Measurements from ENCODE around the gene LMOD3.

The LMOD3 gene

DNA sequence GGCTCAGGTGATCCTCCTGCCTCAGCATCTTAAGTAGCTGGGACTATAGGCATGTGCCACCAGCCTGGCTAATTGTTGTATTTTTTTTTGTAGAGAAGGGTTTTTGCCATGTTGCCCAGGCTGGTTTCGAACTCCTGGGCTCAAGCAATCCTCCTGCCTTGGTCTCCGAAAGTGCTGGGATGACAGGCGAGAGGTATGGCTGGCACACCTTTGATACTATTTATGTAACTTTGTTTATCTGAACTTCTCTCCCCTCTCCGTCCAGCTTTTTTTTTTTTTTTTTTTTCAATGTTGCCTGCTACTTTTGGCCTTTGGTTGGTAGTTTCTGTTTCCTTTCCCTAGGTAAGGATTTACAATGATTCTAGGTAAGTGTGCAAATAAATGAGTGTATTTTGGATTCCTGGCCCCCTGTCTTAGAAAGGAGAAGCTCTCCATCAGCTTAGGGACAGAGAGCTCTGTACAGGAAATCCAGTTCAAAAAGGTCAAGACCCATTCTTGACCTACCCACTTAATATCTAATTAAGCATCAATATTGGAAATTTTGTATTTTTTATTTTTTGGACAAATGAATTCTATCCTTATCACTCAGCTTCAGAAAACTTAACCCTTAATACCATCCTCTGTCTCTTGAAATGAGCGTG, 30.9 kb downstream of the LMOD3 start:
- DNase-seq (ENCODE audit: low read depth) = no peak

DNA sequence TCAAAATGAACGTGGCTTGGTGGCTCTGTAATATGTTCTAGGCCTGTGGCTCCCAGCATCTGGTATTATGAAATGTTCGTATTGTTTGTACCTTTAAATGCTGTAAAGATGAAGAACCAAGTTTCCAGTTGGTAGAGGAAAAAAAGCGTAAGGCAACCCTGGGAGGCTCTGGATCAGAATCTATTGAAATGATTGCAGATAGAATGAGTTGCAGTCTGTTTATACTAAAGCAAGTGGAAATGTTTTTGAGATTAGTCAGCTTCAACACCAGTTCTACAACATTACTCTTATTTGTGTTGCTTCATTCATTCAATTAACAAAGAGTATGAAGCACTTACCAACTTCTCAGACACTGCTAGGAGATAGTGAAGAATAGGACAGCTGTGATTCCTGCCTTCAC, 32.4 kb downstream of the LMOD3 start:
- no peak for DNase-seq (ENCODE audit: low read depth)

DNA sequence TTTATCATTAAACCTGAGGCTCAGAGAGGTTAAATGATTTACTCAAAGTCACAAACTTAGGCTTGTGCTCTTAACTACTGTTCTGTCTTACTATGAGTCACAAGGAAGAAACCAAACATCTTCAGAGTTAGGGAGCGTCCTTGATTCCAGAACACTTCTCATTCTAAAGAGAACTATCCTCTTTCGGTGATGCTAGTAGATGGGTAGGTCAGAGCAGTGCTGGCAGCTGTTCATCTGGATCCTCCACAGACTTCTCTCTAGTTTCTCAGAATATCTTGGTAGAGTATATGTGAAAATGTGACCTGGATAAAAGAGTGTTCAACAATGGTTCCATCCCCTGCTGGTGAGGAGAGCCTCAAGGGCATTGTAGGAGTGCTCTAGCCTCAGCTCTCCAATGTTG, 34.3 kb downstream of the LMOD3 start:
- no peak for DNase-seq (ENCODE audit: low read depth)

GRCh38 chr3:69087030-69087791, 35.2 kb downstream of the LMOD3 start:
- no peak for DNase-seq (ENCODE audit: low read depth)

DNA sequence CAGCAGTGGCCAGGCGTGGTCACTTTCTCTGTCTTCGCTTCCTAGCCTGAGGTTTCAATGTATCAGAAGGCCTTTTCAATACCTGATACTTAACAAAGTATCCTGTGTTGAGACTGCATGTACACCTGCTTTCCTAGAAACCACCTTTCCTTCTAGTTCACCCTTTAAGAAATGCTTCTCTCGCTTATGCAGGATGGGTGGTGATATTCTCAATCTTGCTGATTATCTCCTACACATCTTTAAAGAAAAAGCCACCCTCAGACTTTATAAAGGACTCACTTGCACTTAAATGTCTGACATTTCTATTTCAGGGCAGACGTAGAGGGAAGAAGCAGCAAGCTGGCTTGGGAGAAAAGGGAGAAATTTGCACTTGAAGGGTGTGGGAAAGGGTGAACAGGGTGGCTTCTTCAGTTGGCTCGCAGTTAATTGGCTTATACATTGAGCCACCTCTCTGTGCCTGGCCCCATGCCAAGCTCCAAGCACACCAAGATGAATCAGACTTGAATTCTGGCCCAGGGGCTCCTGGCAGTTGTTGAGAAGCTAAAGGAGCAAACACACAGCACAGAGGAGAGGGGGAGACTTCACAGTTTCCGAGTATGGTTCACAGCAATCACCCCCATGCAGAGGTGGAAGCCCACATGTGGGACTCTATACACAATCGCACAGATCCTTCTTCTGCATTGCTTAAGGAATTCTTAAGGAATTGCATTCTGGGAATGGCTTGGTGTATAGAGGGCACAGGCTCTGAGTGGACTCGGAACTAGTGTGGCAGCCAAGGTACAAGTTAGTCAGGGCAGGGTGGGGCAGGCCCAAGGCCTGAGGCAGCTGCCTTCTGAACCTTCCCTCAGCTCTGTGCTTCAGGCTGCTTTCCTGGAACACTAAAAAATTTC, 36.3 kb downstream of the LMOD3 start:
- peak; percentile 82 for DNase-seq (ENCODE audit: low read depth)

- DNase-seq (ENCODE audit: low read depth) = no peak
Observed at GRCh38 chr3:69085168-69085832, 37.1 kb downstream of the LMOD3 start.

DNA sequence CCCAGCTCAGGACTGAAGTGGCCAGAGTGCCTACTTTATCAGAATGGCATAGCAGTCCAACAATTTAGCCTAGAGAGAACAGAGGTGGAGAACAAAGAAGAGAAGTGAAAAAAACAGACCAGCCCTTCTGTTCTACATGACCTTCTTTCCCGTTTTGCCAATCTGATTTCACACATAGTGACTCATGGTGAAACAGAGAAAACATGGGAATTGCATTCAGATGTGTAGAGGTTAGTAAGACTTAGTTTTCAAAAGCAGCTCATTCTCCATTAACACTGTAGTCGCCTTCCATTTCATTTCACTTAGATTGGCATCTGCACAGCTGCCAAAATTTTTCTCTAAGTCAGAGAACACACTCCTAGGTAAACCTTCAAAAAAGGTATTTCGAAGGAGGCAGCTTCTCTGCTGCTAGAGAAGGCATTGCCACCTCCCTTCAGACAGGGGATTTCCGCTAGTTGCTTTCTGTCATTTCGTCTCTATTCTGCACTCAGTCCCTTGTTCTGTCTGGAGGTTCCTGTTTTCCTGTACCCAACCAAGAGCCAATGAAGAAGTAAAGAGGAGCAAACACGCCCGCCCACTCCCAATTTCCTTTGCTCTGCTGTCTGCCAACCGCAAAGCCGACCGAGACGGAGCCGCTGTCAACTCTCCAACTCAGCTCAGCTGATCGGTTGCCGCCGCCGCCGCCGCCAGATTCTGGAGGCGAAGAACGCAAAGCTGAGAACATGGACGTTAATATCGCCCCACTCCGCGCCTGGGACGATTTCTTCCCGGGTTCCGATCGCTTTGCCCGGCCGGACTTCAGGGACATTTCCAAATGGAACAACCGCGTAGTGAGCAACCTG, 37.8 kb downstream of the LMOD3 start, which contains the start of gene ARL6IP5:
Gene ARL6IP5 (plus strand): TSS at position 612 of the 842 bp plus-strand sequence. CDS start 111 bp downstream, at position 723.
- peak; percentile 73 for DNase-seq (ENCODE audit: low read depth)

DNA sequence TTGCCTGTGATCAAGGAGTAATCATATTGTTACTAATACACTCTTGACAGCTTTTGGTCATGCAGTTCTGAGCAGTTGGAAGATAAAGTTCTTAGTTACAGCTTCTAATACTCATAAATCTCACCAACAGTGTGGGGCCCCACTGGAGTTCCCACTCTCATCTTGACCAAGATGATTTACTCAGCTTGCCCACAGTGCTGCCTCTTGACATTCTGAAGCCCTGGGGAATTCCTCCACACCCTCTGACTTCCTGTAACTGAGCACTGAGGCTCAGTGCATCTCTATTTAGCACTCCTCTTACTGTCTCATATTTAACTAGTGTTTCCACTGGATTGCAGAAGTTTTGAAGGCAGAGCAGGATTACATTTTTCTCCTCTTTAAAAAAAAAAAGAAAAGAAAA, 39.6 kb downstream of the LMOD3 start:
- no peak for DNase-seq (ENCODE audit: low read depth)

GRCh38 chr3:69082361-69082760, 40.0 kb downstream of the LMOD3 start:
- no peak for DNase-seq (ENCODE audit: low read depth)

DNA sequence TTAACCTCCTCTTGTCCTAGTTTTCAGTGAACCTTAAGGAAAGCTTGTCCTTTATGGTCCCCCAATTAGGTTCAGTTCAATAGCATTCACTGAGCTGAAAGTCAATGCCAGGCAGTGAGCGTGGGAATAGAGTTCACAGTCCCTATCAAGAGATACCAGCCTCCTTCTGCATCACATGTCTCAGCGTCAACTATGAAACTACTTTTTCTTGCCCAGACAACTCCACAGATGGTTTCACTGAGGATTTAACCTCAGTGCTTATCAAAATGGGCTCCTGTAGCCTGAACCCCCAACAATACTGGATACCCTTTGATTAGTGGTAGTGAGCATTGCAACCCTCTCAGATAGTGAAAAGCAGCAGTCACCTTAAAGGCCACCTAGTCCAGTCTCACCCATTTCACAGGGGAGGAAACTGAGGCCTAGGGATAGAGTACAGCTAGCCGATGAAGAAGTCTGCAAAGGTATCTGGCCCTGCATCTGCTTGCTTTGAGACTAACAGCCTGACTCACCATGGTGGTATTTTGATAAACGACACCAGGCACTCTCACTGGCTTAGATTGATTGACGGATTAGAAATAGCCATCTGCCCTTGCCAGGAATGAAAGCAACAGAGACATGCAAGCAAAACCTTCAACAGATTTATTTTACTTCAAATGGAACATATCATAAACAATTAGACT, 40.7 kb downstream of the LMOD3 start:
- no peak for DNase-seq (ENCODE audit: low read depth)

DNA sequence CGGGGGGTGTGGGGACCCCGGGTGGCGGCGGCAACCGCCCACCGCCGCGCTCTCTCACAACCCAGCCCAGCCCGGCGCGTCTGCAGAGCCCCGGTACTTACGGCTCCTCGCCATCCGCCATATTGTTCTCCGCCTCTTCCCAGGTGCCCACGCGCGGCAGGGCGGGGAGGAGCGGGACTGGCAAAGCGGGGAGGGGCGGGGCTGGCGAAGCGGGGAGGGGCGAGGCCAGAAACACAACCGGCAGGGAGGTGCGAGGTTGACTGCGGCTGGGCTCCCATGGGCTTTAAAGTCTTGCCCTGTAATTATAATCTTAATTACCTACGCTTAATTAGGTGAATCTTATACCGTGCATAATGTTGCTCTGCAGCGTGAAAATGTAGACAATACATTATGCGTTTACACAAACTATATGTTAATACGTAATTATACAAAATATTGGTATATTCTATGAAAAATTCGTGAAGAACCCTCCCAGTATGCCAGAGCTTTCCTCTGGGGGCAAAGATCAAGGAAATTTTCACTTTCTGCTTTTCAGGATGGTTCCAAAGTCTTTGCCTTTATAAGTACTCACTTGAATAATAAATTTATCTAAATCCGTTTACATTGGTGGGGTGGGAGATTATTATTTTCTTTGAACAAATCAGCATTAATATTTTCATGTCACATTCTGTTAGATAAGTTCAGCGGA, 42.0 kb downstream of the LMOD3 start, which contains the start of gene UBA3:
Gene UBA3 (minus strand): TSS at position 133 of the 688 bp plus-strand sequence. CDS start 12 bp downstream, at position 121.
- no peak for DNase-seq (ENCODE audit: low read depth)

- no peak for DNase-seq (ENCODE audit: low read depth)
Observed at GRCh38 chr3:69079269-69080159, 42.9 kb downstream of the LMOD3 start.

GRCh38 chr3:69072928-69073327, 49.5 kb downstream of the LMOD3 start:
- DNase-seq (ENCODE audit: low read depth) = no peak

- DNase-seq (ENCODE audit: low read depth) = no peak
Observed at GRCh38 chr3:69066121-69066520, 56.3 kb downstream of the LMOD3 start.

- no peak for DNase-seq (ENCODE audit: low read depth)
Observed at GRCh38 chr3:69065318-69065964, 57.0 kb downstream of the LMOD3 start.

- no peak for DNase-seq (ENCODE audit: low read depth)
Observed at GRCh38 chr3:69063636-69064035, 58.8 kb downstream of the LMOD3 start.

DNA sequence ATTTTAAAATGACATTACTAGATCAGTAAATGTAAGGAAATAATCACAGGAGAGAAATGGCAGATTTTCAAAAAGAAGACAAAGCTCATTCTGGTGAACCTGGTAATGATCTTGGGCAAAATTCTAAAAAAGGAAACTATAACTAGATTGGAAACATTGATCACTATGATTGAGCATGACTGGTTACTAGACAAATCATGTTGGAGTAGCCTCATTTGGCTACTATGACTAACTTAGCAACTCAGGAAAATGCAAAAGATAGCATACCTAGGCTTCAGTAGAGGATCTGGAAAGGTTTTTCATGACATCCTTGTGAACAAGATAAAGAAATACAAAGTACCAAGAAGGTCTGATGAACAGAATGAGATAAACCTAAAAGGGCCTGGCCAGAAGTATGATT, 62.7 kb downstream of the LMOD3 start:
- DNase-seq (ENCODE audit: low read depth) = no peak

DNA sequence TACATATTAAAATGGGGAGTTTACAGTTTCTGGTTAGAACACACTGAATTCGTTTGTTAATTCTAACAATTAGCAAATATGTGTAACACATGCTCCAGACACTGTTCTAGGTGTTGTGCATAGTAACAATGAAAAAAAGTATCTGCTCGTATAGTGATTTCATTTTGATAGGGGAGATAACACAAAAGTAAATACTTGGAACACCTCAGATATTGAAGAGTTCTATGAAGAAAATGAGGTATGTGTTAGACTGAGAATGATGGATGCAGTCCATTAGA, 63.5 kb downstream of the LMOD3 start:
- no peak for DNase-seq (ENCODE audit: low read depth)
